IMR-90 (cell line): ENCODE data around the gene NAA80. TPM values are rescaled to one million over a fixed set of nuclear protein-coding genes. Genes with fewer than 3 reads are reported as not detected.
A peak's percentile ranks its signal among the peaks of the same experiment; 100 is the strongest.

Experiments used
- ATAC-seq: fragments of 200-7000 bp; cut with Tn5 transposase; 2 replicates; pipeline ENCODE4 v1.9.1; 2020; ENCODE audit warnings: low read depth, mild to moderate bottlenecking, moderate library complexity
- BruUV-seq: library from RNA; stranded (reverse); fragments of 400-500 nt; replicated peaks from 2 replicates; lab custom pipeline; 2021; lab: Mats Ljungman, UMichigan
- CTCF ChIA-PET: fragments of 300-600 bp; formaldehyde crosslinking; extraction: SDS; loops from one replicate; lab custom pipeline; 2021; ENCODE audit warnings: antibody characterized with exemption; lab: Yijun Ruan, JAX
- POLR2A ChIA-PET: fragments of 300-600 bp; sonication (Branson Sonifier 250); formaldehyde crosslinking; loops from one replicate; lab custom pipeline; 2022; ENCODE audit warnings: antibody characterized with exemption; ENCODE audit not compliant: unreplicated experiment; lab: Charles Lee
- DNase-seq: peaks from one replicate; pipeline ENCODE4 v3.0.0; 2013
- H2AFZ ChIP-seq: replicated peaks from 2 replicates; pipeline ENCODE3; 2013; ENCODE audit warnings: low read length, mild to moderate bottlenecking; ENCODE audit not compliant: poor library complexity
- H2AK5ac ChIP-seq: 2 replicates; pipeline ENCODE4 v1.6.1; 2013; ENCODE audit warnings: low read depth, low read length, inconsistent platforms
- H2AK9ac ChIP-seq: replicated peaks from 2 replicates; pipeline ENCODE3; 2013; ENCODE audit warnings: mild to moderate bottlenecking, low read depth, low read length, moderate library complexity; ENCODE audit not compliant: poor library complexity
- H2BK120ac ChIP-seq: 2 replicates; pipeline ENCODE4 v1.6.1; 2013; ENCODE audit warnings: low read depth, low read length, inconsistent platforms
- H2BK15ac ChIP-seq: 3 replicates; pipeline ENCODE4 v1.6.1; 2013; ENCODE audit warnings: low read depth, low read length, inconsistent platforms
- H2BK20ac ChIP-seq: 2 replicates; pipeline ENCODE4 v1.6.1; 2013; ENCODE audit warnings: low read depth, mild to moderate bottlenecking, inconsistent platforms, low read length, moderate library complexity
- H2BK5ac ChIP-seq: 2 replicates; pipeline ENCODE4 v1.6.1; 2013; ENCODE audit warnings: mild to moderate bottlenecking, low read depth, low read length, inconsistent platforms; ENCODE audit not compliant: poor library complexity, severe bottlenecking
- H3K14ac ChIP-seq: replicated peaks from 2 replicates; pipeline ENCODE4 v1.6.1; 2013; ENCODE audit warnings: low read depth, low read length, inconsistent platforms
- H3K18ac ChIP-seq: 2 replicates; pipeline ENCODE4 v1.6.1; 2013; ENCODE audit warnings: low read depth, low read length, control low read depth
- H3K23ac ChIP-seq: 2 replicates; pipeline ENCODE4 v1.6.1; 2013; ENCODE audit warnings: low read depth, low read length, inconsistent platforms
- H3K27ac ChIP-seq: 2 replicates; pipeline ENCODE4 v1.5.1; 2013; ENCODE audit warnings: mild to moderate bottlenecking, control low read depth, low read length; ENCODE audit not compliant: insufficient read depth
- H3K27me3 ChIP-seq: 2 replicates; pipeline ENCODE4 v1.6.1; 2013; ENCODE audit warnings: low read length; ENCODE audit not compliant: control insufficient read depth, insufficient read depth
- H3K36me3 ChIP-seq: 2 replicates; pipeline ENCODE4 v1.6.1; 2013; ENCODE audit warnings: low read length, mixed read lengths; ENCODE audit not compliant: control insufficient read depth, insufficient read depth
- H3K4ac ChIP-seq: 2 replicates; pipeline ENCODE4 v1.6.1; 2013; ENCODE audit warnings: low read depth, low read length, inconsistent platforms
- H3K4me1 ChIP-seq: 2 replicates; pipeline ENCODE4 v1.6.1; 2013; ENCODE audit warnings: low read length, mixed read lengths; ENCODE audit not compliant: control insufficient read depth, insufficient read depth
- H3K4me2 ChIP-seq: 2 replicates; pipeline ENCODE4 v1.6.1; 2013; ENCODE audit warnings: low read depth, mild to moderate bottlenecking, control low read depth, low read length, moderate library complexity
- H3K4me3 ChIP-seq: 2 replicates; pipeline ENCODE4 v1.5.1; 2013; ENCODE audit warnings: low read depth, mild to moderate bottlenecking, control low read depth, low read length, moderate library complexity; ENCODE audit not compliant: insufficient read depth
- H3K56ac ChIP-seq: 2 replicates; pipeline ENCODE4 v1.6.1; 2013; ENCODE audit warnings: low read length, inconsistent platforms; ENCODE audit not compliant: insufficient read depth; ENCODE audit errors: extremely low read depth
- H3K79me1 ChIP-seq, 2 experiments: 2 replicates each; pipeline ENCODE4 v1.6.1; 2013; ENCODE audit warnings: low read length in 2 of 2, inconsistent platforms in 1 of 2, low read depth in 1 of 2
- H3K9ac ChIP-seq: 2 replicates; pipeline ENCODE4 v1.6.1; 2013; ENCODE audit warnings: low read depth, low read length, control low read depth
- H3K9me1 ChIP-seq: 2 replicates; pipeline ENCODE4 v1.6.1; 2013; ENCODE audit warnings: low read length, inconsistent platforms; ENCODE audit not compliant: insufficient read depth
- H3K9me3 ChIP-seq: 2 replicates; pipeline ENCODE4 v1.6.1; 2013; ENCODE audit warnings: low read length; ENCODE audit not compliant: control insufficient read depth, insufficient read depth
- H4K20me1 ChIP-seq: 2 replicates; pipeline ENCODE4 v1.6.1; 2013; ENCODE audit warnings: low read length, inconsistent platforms; ENCODE audit not compliant: insufficient read depth
- H4K5ac ChIP-seq: 2 replicates; pipeline ENCODE4 v1.6.1; 2013; ENCODE audit warnings: mild to moderate bottlenecking, low read depth, low read length, control low read depth
- H4K8ac ChIP-seq, 2 experiments: 2 replicates each; pipeline ENCODE4 v1.6.1; 2013; ENCODE audit warnings: low read depth in 2 of 2, low read length in 2 of 2, control low read depth in 1 of 2, inconsistent platforms in 1 of 2
- H4K91ac ChIP-seq: 2 replicates; pipeline ENCODE4 v1.6.1; 2013; ENCODE audit warnings: low read depth, low read length, inconsistent platforms; ENCODE audit not compliant: insufficient read depth
- BHLHE40 ChIP-seq: fragments of 150-350 bp; IDR thresholded peaks from 2 replicates; pipeline ENCODE4 v1.6.1; 2016; ENCODE audit warnings: mild to moderate bottlenecking, low read depth, low read length
- CEBPB ChIP-seq: IDR thresholded peaks from 2 replicates; pipeline ENCODE4 v1.6.1; 2012; ENCODE audit warnings: low read depth, low read length, improper control_type of control experiment
- CHD1 ChIP-seq: IDR thresholded peaks from 2 replicates; pipeline ENCODE4 v1.6.1; 2012; ENCODE audit warnings: low read depth, low read length, improper control_type of control experiment
- CTCF ChIP-seq: conservative IDR thresholded peaks from 2 replicates; pipeline ENCODE4 v1.5.1; 2012; ENCODE audit warnings: mild to moderate bottlenecking, low read depth, low read length, improper control_type of control experiment
- ELK1 ChIP-seq: fragments of 150-350 bp; IDR thresholded peaks from 2 replicates; pipeline ENCODE4 v1.6.1; 2016; ENCODE audit warnings: low read depth, mild to moderate bottlenecking, low read length, moderate library complexity, borderline replicate concordance
- FOS ChIP-seq: fragments of 150-350 bp; IDR thresholded peaks from 2 replicates; pipeline ENCODE4 v1.6.1; 2016; ENCODE audit warnings: low read depth, low read length
- MAZ ChIP-seq: IDR thresholded peaks from 2 replicates; pipeline ENCODE4 v1.6.1; 2012; ENCODE audit warnings: low read depth, mild to moderate bottlenecking, low read length, improper control_type of control experiment, moderate library complexity, borderline replicate concordance
- NFE2L2 ChIP-seq: fragments of 150-350 bp; IDR thresholded peaks from 2 replicates; pipeline ENCODE4 v1.6.1; 2016; ENCODE audit warnings: low read depth, mild to moderate bottlenecking, low read length
- POLR2A ChIP-seq: IDR thresholded peaks from 2 replicates; pipeline ENCODE4 v1.6.1; 2012; ENCODE audit warnings: mild to moderate bottlenecking, low read depth, low read length
- RAD21 ChIP-seq: IDR thresholded peaks from 2 replicates; pipeline ENCODE4 v1.6.1; 2012; ENCODE audit warnings: low read length, improper control_type of control experiment
- RCOR1 ChIP-seq: IDR thresholded peaks from 2 replicates; pipeline ENCODE4 v1.6.1; 2012; ENCODE audit warnings: mild to moderate bottlenecking, low read length, improper control_type of control experiment; ENCODE audit not compliant: insufficient replicate concordance
- SMC3 ChIP-seq: fragments of 150-350 bp; IDR thresholded peaks from 2 replicates; pipeline ENCODE4 v1.6.1; 2016; ENCODE audit warnings: low read depth, mild to moderate bottlenecking, antibody characterized with exemption, low read length, moderate library complexity
- USF2 ChIP-seq: fragments of 150-350 bp; IDR thresholded peaks from 2 replicates; pipeline ENCODE4 v1.6.1; 2017; ENCODE audit warnings: mild to moderate bottlenecking, antibody characterized with exemption, low read length, low read depth
- WGBS, 2 experiments: methylation state at CpG; one replicate each; pipeline versions ENCODE4 v1.1.5 to v1.1.7; 2013; ENCODE audit warnings: missing lambda C conversion rate in 2 of 2; ENCODE audit not compliant: insufficient read length in 1 of 2; ENCODE audit errors: extremely low coverage in 2 of 2; 5-methylcytosine and 5-hydroxymethylcytosine counted together
- dilution Hi-C: fragments of 300-500 bp; cut with HindIII; formaldehyde crosslinking; loops from one replicate; pipeline ENCODE4 v1.14.3; 2018; ENCODE audit warnings: low sequenced_read_pairs; ENCODE audit not compliant: unreplicated experiment
- in situ Hi-C: fragments of 300-500 bp; cut with MboI; formaldehyde crosslinking; loops from 3 replicates; pipeline ENCODE4 v1.14.3; 2019; ENCODE audit warnings: low sequenced_read_pairs, inconsistent platforms, mixed read lengths
- intact Hi-C: fragments of 100-400 bp; cut with micrococcal nuclease; formaldehyde crosslinking; loops from 2 replicates; pipeline ENCODE4 v1.10.0; 2022
- polyA plus RNA-seq, 3 experiments: library from polyadenylated mRNA; depleted of rRNA; stranded (reverse); fragments of >200 nt; gene quantifications; 2 replicates each; pipeline ENCODE4 v1.2.3, GENCODE V29; 2012; ENCODE audit warnings: low replicate concordance in 1 of 3
- total RNA-seq: library from RNA; depleted of rRNA; stranded (reverse); fragments of >200 nt; gene quantifications from 2 replicates; pipeline ENCODE4 v1.2.3, GENCODE V29; 2012

Gene NAA80
- total and polyA plus RNA-seq, 2 of the 4 experiments (the other 2 are of a cell fraction): 5.0 to 14.4 TPM

- H4K20me1 ChIP-seq: no peaks in the 10 kb centered on the region
- no peak overlapping the region for H3K14ac ChIP-seq
- 8% methylated on average over 21 of the region's 61 CpGs; no CpG with 5 or more reads in 1 of the 2 experiments for WGBS, 2 experiments
- BruUV-seq: no TSS peak
- H3K36me3 ChIP-seq: peaks cover 20% of the 10 kb centered on the region; the same call in 1 of the 2 replicates
- ATAC-seq (peak; percentile 70), DNase-seq (peak; percentile 62)
- H2BK5ac ChIP-seq: no peak overlapping the region
- H3K4ac ChIP-seq: peak overlapping the region; percentile 57; the same call in 1 of the 2 replicates
- peak overlapping the region; percentile 16; the same call in 1 of the 2 replicates for H2BK120ac ChIP-seq
- dilution Hi-C loops (no loop called here), intact Hi-C loops (loop anchor here (1.0 kb wide), 3 partner anchors 13 to 81 kb away; no protein-coding TSS in a partner anchor), in situ Hi-C loops (loop anchor here (5.0 kb wide), 2 partner anchors 46 to 81 kb away; partner anchors contain the start of gene GNAT1)
- no peak overlapping the region for H4K5ac ChIP-seq
- H3K9me3 ChIP-seq: no peaks in the 10 kb centered on the region
- H2BK20ac ChIP-seq: no peak overlapping the region
- peaks cover 30% of the 10 kb centered on the region for H3K4me1 ChIP-seq
- H3K27ac ChIP-seq: no peak overlapping the region
- H4K8ac ChIP-seq: peak overlapping the region in 1 of 2 experiments; percentile 41; a peak in 1 of 4 replicates
- H2AK9ac ChIP-seq: peak overlapping the region; percentile 87
- peak overlapping the region; percentile 16; the same call in 1 of the 2 replicates for H2AK5ac ChIP-seq
- peak overlapping the region; percentile 7; the same call in 1 of the 2 replicates for H3K9ac ChIP-seq
- H3K9me1 ChIP-seq: peaks cover 19% of the 10 kb centered on the region
- peaks cover 3 to 21% of the 10 kb centered on the region in 2 experiments; a peak in 3 of 4 replicates for H3K79me1 ChIP-seq
- POLR2A ChIA-PET: no interaction called here
- no peak overlapping the region for H3K56ac ChIP-seq
- no peak overlapping the region for H2BK15ac ChIP-seq
- CTCF ChIA-PET: interaction anchor here (0.6 kb wide), 1 partner anchor 77 kb away, joined by 3 read pairs; no protein-coding TSS in a partner anchor
- peak overlapping the region; percentile 21; the same call in 1 of the 2 replicates for H3K23ac ChIP-seq
- peak overlapping the region; percentile 7; the same call in 1 of the 2 replicates for H3K4me3 ChIP-seq
- H4K91ac ChIP-seq: no peak overlapping the region; the same call in 1 of the 2 replicates
- peak overlapping the region; percentile 82 for H2AFZ ChIP-seq
- no peak overlapping the region for H3K18ac ChIP-seq
- H3K27me3 ChIP-seq: no peaks in the 10 kb centered on the region
- peak overlapping the region; percentile 62 for H3K4me2 ChIP-seq
- TF ChIP-seq CTCF (peak; percentile 98), ELK1 (no peak), USF2 (no peak), RCOR1 (no peak), BHLHE40 (peak; percentile 11; the same call in 1 of the 2 replicates), FOS (no peak), CEBPB (no peak), SMC3 (peak; percentile 96), CHD1 (no peak), POLR2A (peak; percentile 58; the same call in 1 of the 2 replicates), NFE2L2 (no peak), RAD21 (peak; percentile 99), MAZ (peak; percentile 69; the same call in 1 of the 2 replicates)
Measured at GRCh38 chr3:50272911-50273688, 26.1 kb downstream of the NAA80 start.
